Measurements from ENCODE around the gene LBR.

The LBR gene

GRCh38 chr1:225462714-225463574 is 35.1 kb upstream of the LBR start:
- DNase-seq, result no peak

GRCh38 chr1:225462429-225462713 is 34.5 kb upstream of the LBR start:
- no peak for DNase-seq

- no peak for DNase-seq
Measured at GRCh38 chr1:225461533-225462428, 33.9 kb upstream of the LBR start.

GRCh38 chr1:225460737-225461532 is 33.1 kb upstream of the LBR start:
- DNase-seq, result no peak

GRCh38 chr1:225460021-225460736 is 32.3 kb upstream of the LBR start:
- DNase-seq, result no peak

- DNase-seq, result no peak
Measured at GRCh38 chr1:225458222-225458631, 30.4 kb upstream of the LBR start.

GRCh38 chr1:225454733-225455132 is 26.9 kb upstream of the LBR start:
- peak in 2 of 4 experiments; percentile 53 to 59 for DNase-seq

GRCh38 chr1:225453797-225454648 is 26.2 kb upstream of the LBR start:
- no peak for DNase-seq

GRCh38 chr1:225451840-225452515 is 24.1 kb upstream of the LBR start:
- DNase-seq, result no peak

- DNase-seq, result no peak
Measured at GRCh38 chr1:225451340-225451739, 23.5 kb upstream of the LBR start.

- DNase-seq, result no peak
Measured at GRCh38 chr1:225450491-225451191, 22.8 kb upstream of the LBR start.

- DNase-seq, result no peak
Measured at GRCh38 chr1:225449774-225450173, 21.9 kb upstream of the LBR start.

GRCh38 chr1:225449261-225449660 is 21.4 kb upstream of the LBR start:
- no peak for DNase-seq

- DNase-seq, result no peak
Measured at GRCh38 chr1:225448146-225448805, 20.4 kb upstream of the LBR start.

GRCh38 chr1:225447650-225448089 is 19.8 kb upstream of the LBR start:
- DNase-seq, result no peak

GRCh38 chr1:225446981-225447615 is 19.3 kb upstream of the LBR start:
- no peak for DNase-seq

- DNase-seq, result no peak
Measured at GRCh38 chr1:225446595-225446960, 18.7 kb upstream of the LBR start.

- DNase-seq, result no peak
Measured at GRCh38 chr1:225445639-225446594, 18.1 kb upstream of the LBR start.

All from activated CD4-positive, CD25-positive, alpha-beta regulatory T cell (primary cell).